ENCODE data around the gene SPNS3. TPM values are rescaled to one million over a fixed set of nuclear protein-coding genes. Genes with fewer than 3 reads are reported as not detected.

The SPNS3 gene
- polyA plus RNA-seq, 1 donor (not counting 4 experiments of a cell fraction or from before 2014, with no cell fraction given), result not detected

DNA sequence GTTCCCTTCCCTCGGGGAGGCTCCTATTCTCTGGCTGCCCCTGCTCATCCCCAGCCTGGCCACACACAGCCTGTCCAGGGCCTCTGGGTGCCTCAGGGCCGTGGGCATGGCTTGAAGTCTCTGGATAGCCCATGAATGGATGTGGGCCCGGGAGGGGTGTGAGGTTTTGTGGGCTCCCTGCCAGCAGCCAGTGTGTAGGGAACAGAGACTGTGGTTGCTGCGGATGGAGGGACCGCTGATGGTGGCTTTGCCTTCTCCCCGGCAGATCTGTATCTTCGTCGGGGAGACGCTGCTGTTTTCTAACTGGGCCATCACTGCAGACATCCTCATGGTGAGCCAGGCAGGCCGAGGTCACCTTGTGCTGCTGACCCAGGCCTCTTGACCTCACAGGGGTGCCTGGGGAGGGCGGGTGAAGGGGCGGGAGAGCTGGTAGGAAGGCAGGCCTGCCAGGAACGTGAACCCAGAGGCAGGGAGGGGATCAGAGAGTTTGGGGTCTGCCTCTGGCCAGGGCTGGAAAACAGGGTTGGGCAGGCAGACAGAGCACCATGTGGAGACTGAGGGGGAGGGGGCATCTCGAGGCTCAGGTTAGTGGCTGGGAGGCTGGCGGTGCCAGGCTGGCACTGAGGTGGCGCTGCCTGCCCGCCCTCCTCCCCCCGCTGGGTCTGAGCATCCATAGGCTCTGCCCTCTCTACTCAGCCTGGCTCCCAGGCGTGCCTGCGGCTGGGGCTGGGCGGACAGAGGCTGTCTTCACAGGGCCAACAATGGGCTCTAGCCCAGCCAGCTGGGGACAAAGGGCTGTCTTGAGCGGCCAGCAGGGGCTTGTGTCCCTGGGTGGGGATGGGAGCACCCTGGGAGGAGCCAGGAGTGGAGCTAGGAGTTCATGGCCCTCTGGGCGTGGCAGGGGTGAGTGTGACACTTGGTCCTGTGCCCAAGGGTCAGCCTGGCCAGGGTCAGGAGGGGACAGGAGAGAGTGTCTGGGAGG lies 100.1 kb downstream of the SPNS3 start:
- FAIRE-seq, result no peak
- Histone ChIP-seq H3K27ac (ENCODE audit: control insufficient read depth, insufficient read depth, low read length) (no peak overlapping the region), H3K9me1 (ENCODE audit: control insufficient read depth, extremely low read depth, insufficient read depth, low read length) (no peaks in the 10 kb centered on the region), H3K27me3 (ENCODE audit: control insufficient read depth, extremely low read depth, insufficient read depth, low read length) (peaks cover 26% of the 10 kb centered on the region), H3K4me1 (ENCODE audit: control insufficient read depth, extremely low read depth, insufficient read depth, low read length) (no peaks in the 10 kb centered on the region), H3K36me3 (ENCODE audit: control insufficient read depth in 2 of 2, extremely low read depth in 1 of 2, insufficient read depth in 2 of 2, low read length in 2 of 2) (peaks cover 7 to 10% of the 10 kb centered on the region in 2 experiments), H2AFZ (ENCODE audit: control insufficient read depth, low read length) (no peak overlapping the region), H4K20me1 (ENCODE audit: control insufficient read depth, extremely low read depth, insufficient read depth, low read length) (peaks cover 9% of the 10 kb centered on the region), H3K9ac (ENCODE audit: control insufficient read depth, extremely low read depth, insufficient read depth, low read length) (no peak overlapping the region), H3K4me3 (ENCODE audit: control insufficient read depth in 2 of 3, extremely low read depth in 1 of 3, insufficient read depth in 2 of 3, low read depth in 1 of 3, low read length in 3 of 3) (no peak overlapping the region), H3K79me2 (ENCODE audit: control insufficient read depth, insufficient read depth, low read length) (no peaks in the 10 kb centered on the region), H3K4me2 (ENCODE audit: control insufficient read depth, extremely low read depth, insufficient read depth, low read depth, low read length) (no peak overlapping the region), H3K9me3 (ENCODE audit: control insufficient read depth, low read depth, low read length) (no peaks in the 10 kb centered on the region)
- TF ChIP-seq, protein P1, sequence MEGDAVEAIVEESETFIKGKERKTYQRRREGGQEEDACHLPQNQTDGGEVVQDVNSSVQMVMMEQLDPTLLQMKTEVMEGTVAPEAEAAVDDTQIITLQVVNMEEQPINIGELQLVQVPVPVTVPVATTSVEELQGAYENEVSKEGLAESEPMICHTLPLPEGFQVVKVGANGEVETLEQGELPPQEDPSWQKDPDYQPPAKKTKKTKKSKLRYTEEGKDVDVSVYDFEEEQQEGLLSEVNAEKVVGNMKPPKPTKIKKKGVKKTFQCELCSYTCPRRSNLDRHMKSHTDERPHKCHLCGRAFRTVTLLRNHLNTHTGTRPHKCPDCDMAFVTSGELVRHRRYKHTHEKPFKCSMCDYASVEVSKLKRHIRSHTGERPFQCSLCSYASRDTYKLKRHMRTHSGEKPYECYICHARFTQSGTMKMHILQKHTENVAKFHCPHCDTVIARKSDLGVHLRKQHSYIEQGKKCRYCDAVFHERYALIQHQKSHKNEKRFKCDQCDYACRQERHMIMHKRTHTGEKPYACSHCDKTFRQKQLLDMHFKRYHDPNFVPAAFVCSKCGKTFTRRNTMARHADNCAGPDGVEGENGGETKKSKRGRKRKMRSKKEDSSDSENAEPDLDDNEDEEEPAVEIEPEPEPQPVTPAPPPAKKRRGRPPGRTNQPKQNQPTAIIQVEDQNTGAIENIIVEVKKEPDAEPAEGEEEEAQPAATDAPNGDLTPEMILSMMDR (optimal IDR thresholded peaks at IDR 0.05 in 1 of 3, IDR thresholded peaks at IDR 0.05 in 1 of 3, conservative IDR thresholded peaks at IDR 0.05 in 1 of 3; ENCODE audit: extremely low read depth in 1 of 3, insufficient read depth in 2 of 3, low read length in 3 of 3), result no peak
- TF ChIP-seq EZH2 (IDR thresholded peaks at IDR 0.05; ENCODE audit: low read length), result no peak
- DNase-seq (ENCODE audit: low read depth, low spot score), result no peak
- dilution Hi-C loops (cut with MboI; ENCODE audit: extremely low pct_ligation_motif_present, low sequenced_read_pairs), result no loop called here

DNA sequence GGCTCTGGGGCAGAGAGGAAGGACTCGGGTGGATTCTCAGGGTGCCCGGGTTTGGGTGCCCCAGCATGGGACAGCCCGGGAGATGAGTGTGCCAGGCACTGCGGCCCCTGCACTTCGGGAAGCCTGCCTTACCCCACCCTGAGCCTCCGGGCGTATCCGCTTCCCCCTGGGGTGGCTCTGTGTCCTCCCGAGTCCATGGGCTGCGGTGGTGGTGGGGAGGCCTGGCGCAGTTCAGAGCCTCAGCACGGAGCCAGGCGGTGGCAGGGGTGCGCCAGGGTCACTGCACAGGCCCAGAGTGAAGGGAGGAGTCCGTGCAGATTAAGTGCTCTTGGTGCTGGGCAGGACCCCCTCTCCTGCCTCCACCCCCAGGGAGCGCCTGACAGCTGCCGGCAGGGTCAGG lies 100.8 kb downstream of the SPNS3 start:
- no peak for TF ChIP-seq EZH2 (IDR thresholded peaks at IDR 0.05; ENCODE audit: low read length)
- TF ChIP-seq, protein P1 (optimal IDR thresholded peaks at IDR 0.05 in 1 of 3, IDR thresholded peaks at IDR 0.05 in 1 of 3, conservative IDR thresholded peaks at IDR 0.05 in 1 of 3; ENCODE audit: extremely low read depth in 1 of 3, insufficient read depth in 2 of 3, low read length in 3 of 3), result no peak
- Histone ChIP-seq H3K79me2 (ENCODE audit: control insufficient read depth, insufficient read depth, low read length) (no peaks in the 10 kb centered on the region), H3K4me3 (ENCODE audit: control insufficient read depth in 2 of 3, extremely low read depth in 1 of 3, insufficient read depth in 2 of 3, low read depth in 1 of 3, low read length in 3 of 3) (no peak overlapping the region), H3K9me1 (ENCODE audit: control insufficient read depth, extremely low read depth, insufficient read depth, low read length) (no peaks in the 10 kb centered on the region), H3K4me1 (ENCODE audit: control insufficient read depth, extremely low read depth, insufficient read depth, low read length) (no peaks in the 10 kb centered on the region), H3K27me3 (ENCODE audit: control insufficient read depth, extremely low read depth, insufficient read depth, low read length) (peaks cover 26% of the 10 kb centered on the region), H4K20me1 (ENCODE audit: control insufficient read depth, extremely low read depth, insufficient read depth, low read length) (peaks cover 9% of the 10 kb centered on the region), H3K27ac (ENCODE audit: control insufficient read depth, insufficient read depth, low read length) (no peak overlapping the region), H3K36me3 (ENCODE audit: control insufficient read depth in 2 of 2, extremely low read depth in 1 of 2, insufficient read depth in 2 of 2, low read length in 2 of 2) (peaks cover 14 to 15% of the 10 kb centered on the region in 2 experiments), H2AFZ (ENCODE audit: control insufficient read depth, low read length) (no peak overlapping the region), H3K9me3 (ENCODE audit: control insufficient read depth, low read depth, low read length) (no peaks in the 10 kb centered on the region), H3K9ac (ENCODE audit: control insufficient read depth, extremely low read depth, insufficient read depth, low read length) (no peak overlapping the region), H3K4me2 (ENCODE audit: control insufficient read depth, extremely low read depth, insufficient read depth, low read depth, low read length) (no peak overlapping the region)
- DNase-seq (ENCODE audit: low read depth, low spot score) (no peak), FAIRE-seq (no peak)
- dilution Hi-C loops (cut with MboI; ENCODE audit: extremely low pct_ligation_motif_present, low sequenced_read_pairs), result no loop called here
